ENCODE results near the gene SLC1A2. TPM values are rescaled to one million over a fixed set of nuclear protein-coding genes. Genes with fewer than 3 reads are reported as not detected.

The SLC1A2 gene
- total RNA-seq, 1 experiment from 2014 or later: 0.25 TPM

DNA sequence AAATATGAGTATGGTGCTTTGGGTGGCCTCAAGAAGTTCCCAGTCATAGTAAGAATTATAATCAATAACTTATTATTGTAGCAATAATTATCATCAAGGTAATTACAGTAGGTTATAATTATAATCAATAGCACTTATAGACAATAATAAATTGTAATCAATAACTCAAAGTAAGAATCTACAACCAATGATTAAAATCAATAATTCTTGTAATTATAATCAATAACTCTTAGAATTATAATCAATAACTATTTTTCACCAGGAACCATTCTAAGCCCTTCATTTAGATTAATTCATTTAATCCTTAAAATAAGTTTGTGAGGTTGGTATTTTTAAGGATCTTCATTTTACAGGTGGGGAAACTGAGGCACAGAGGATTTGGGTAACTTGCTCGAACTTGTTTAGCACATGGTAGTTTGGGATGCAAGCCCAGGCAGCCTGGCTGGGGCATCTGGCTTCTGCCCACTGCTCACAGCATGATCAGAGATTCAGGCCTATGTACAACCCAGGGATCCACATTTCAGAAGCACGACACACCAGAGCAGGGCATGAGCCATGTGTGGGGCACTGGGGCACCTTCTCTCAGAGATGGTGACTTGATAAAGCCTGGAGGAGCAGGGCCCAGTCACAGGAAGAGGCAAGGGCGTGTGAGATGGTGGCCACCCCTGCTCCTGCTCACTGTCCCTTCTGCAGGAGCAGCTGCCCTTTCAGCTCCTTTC, 46.6 kb downstream of the SLC1A2 start:
- ChIA-PET RAD21 (ENCODE audit: low non-redundant PET in 1 of 2, low total read pairs in 2 of 2, uncharacterized antibody in 2 of 2, unreplicated experiment in 2 of 2) (no interaction called here), POLR2A (no interaction called here), CTCF (no interaction called here)
- H3K27ac ChIP-seq (ENCODE audit: low read depth, low read length): no peak overlapping the region
- H3K36me3 ChIP-seq (ENCODE audit: control insufficient read depth in 1 of 2, insufficient read depth in 2 of 2, low read length in 2 of 2): no peaks in the 10 kb centered on the region
- H3K9ac ChIP-seq (ENCODE audit: low read length): no peak overlapping the region
- H3K9me3 ChIP-seq (ENCODE audit: control insufficient read depth in 1 of 2, insufficient read depth in 1 of 2, low read depth in 1 of 2, low read length in 2 of 2): no peaks in the 10 kb centered on the region
- no peak overlapping the region for H2AFZ ChIP-seq (ENCODE audit: low read depth, low read length, poor library complexity, severe bottlenecking)
- H3K27me3 ChIP-seq (ENCODE audit: insufficient read depth, low read length): no peaks in the 10 kb centered on the region
- H3K4me3 ChIP-seq (replicated peaks in 1 of 2; ENCODE audit: low read depth in 1 of 2, low read length in 2 of 2): no peak overlapping the region
- ATAC-seq (peak; percentile 44), DNase-seq (ENCODE audit: low read depth, low spot score) (no peak)
- BruUV-seq (replicated peaks): no TSS peak
- no peaks in the 10 kb centered on the region for H3K9me2 ChIP-seq (ENCODE audit: insufficient read depth)
- no peaks in the 10 kb centered on the region for H4K20me1 ChIP-seq (ENCODE audit: insufficient read depth)
- intact Hi-C loops (cut with micrococcal nuclease): no loop called here
- no peaks in the 10 kb centered on the region for H3K79me2 ChIP-seq (ENCODE audit: insufficient read depth, low read length)
- H3K4me2 ChIP-seq (ENCODE audit: low read length): peak overlapping the region; percentile 37
- TF ChIP-seq CBX3 (IDR thresholded peaks at IDR 0.05; ENCODE audit: low read depth) (no peak), EZH2phosphoT487 (IDR thresholded peaks at IDR 0.05; ENCODE audit: borderline replicate concordance) (no peak), JUND (IDR thresholded peaks at IDR 0.05) (no peak)
- H3K4me1 ChIP-seq (ENCODE audit: control insufficient read depth in 1 of 2, insufficient read depth in 2 of 2, low read length in 2 of 2): peaks cover 8 to 12% of the 10 kb centered on the region in 2 experiments; a peak in 3 of 4 replicates

DNA sequence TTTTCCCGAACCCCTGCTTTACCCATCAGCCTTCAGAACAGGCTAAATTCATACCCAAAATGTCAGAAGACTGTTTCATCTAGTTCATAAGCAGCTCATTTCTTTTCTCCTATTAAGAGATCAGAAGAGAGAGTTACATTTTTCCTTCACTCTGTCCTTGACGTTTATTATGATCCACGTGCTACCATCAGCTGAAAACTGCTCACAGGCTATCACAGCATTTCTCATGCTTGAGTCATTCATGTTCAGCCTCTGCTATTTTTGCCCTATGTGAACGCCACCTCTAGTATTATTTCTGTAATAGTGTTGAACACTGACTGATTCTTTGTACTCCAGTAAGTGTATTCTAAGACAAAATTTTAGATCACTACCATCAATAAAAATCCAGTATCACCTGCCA, 51.9 kb downstream of the SLC1A2 start:
- no peak for DNase-seq (ENCODE audit: low read depth, low spot score)
- ChIA-PET CTCF (no interaction called here), POLR2A (no interaction called here), RAD21 (ENCODE audit: low non-redundant PET in 1 of 2, low total read pairs in 2 of 2, uncharacterized antibody in 2 of 2, unreplicated experiment in 2 of 2) (no interaction called here)
- H3K4me3 ChIP-seq (replicated peaks in 1 of 2; ENCODE audit: low read depth in 1 of 2, low read length in 2 of 2): no peak overlapping the region
- intact Hi-C loops (cut with micrococcal nuclease): no loop called here
- H2AFZ ChIP-seq (ENCODE audit: low read depth, low read length, poor library complexity, severe bottlenecking): no peak overlapping the region
- no peak overlapping the region for H3K9ac ChIP-seq (ENCODE audit: low read length)
- H3K79me2 ChIP-seq (ENCODE audit: insufficient read depth, low read length): no peaks in the 10 kb centered on the region
- peaks cover 11 to 21% of the 10 kb centered on the region in 2 experiments for H3K4me1 ChIP-seq (ENCODE audit: control insufficient read depth in 1 of 2, insufficient read depth in 2 of 2, low read length in 2 of 2)
- H3K27ac ChIP-seq (ENCODE audit: low read depth, low read length): no peak overlapping the region
- H3K27me3 ChIP-seq (ENCODE audit: insufficient read depth, low read length): no peaks in the 10 kb centered on the region
- H3K9me3 ChIP-seq (ENCODE audit: control insufficient read depth in 1 of 2, insufficient read depth in 1 of 2, low read depth in 1 of 2, low read length in 2 of 2): no peaks in the 10 kb centered on the region
- BruUV-seq (replicated peaks): no TSS peak
- ATAC-seq: no peak
- H3K36me3 ChIP-seq (ENCODE audit: control insufficient read depth in 1 of 2, insufficient read depth in 2 of 2, low read length in 2 of 2): no peaks in the 10 kb centered on the region
- no peaks in the 10 kb centered on the region for H4K20me1 ChIP-seq (ENCODE audit: insufficient read depth)
- H3K4me2 ChIP-seq (ENCODE audit: low read length): no peak overlapping the region
- no peaks in the 10 kb centered on the region for H3K9me2 ChIP-seq (ENCODE audit: insufficient read depth)
- TF ChIP-seq FOSL1 (IDR thresholded peaks at IDR 0.05; ENCODE audit: low read depth) (no peak), EZH2 (IDR thresholded peaks at IDR 0.05) (no peak), ZNF274 (IDR thresholded peaks at IDR 0.05; ENCODE audit: low read depth, low read length) (no peak), POLR2A (IDR thresholded peaks at IDR 0.05; ENCODE audit: borderline replicate concordance, extremely low read depth, insufficient read depth, insufficient read length) (no peak), CBX3 (IDR thresholded peaks at IDR 0.05; ENCODE audit: low read depth) (no peak), ZFX (IDR thresholded peaks at IDR 0.05) (no peak), SIN3A (IDR thresholded peaks at IDR 0.05; ENCODE audit: low read depth) (no peak), SP1 (IDR thresholded peaks at IDR 0.05; ENCODE audit: low read depth) (no peak), JUND (IDR thresholded peaks at IDR 0.05) (no peak), CEBPB (IDR thresholded peaks at IDR 0.05; ENCODE audit: low read depth) (no peak), TCF7L2 (IDR thresholded peaks at IDR 0.05; ENCODE audit: borderline replicate concordance, extremely low read depth, insufficient read depth, insufficient read length) (no peak)
- TF ChIP-seq, protein P1, sequence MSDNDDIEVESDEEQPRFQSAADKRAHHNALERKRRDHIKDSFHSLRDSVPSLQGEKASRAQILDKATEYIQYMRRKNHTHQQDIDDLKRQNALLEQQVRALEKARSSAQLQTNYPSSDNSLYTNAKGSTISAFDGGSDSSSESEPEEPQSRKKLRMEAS (IDR thresholded peaks at IDR 0.05): no peak
- TF ChIP-seq, protein P2, sequence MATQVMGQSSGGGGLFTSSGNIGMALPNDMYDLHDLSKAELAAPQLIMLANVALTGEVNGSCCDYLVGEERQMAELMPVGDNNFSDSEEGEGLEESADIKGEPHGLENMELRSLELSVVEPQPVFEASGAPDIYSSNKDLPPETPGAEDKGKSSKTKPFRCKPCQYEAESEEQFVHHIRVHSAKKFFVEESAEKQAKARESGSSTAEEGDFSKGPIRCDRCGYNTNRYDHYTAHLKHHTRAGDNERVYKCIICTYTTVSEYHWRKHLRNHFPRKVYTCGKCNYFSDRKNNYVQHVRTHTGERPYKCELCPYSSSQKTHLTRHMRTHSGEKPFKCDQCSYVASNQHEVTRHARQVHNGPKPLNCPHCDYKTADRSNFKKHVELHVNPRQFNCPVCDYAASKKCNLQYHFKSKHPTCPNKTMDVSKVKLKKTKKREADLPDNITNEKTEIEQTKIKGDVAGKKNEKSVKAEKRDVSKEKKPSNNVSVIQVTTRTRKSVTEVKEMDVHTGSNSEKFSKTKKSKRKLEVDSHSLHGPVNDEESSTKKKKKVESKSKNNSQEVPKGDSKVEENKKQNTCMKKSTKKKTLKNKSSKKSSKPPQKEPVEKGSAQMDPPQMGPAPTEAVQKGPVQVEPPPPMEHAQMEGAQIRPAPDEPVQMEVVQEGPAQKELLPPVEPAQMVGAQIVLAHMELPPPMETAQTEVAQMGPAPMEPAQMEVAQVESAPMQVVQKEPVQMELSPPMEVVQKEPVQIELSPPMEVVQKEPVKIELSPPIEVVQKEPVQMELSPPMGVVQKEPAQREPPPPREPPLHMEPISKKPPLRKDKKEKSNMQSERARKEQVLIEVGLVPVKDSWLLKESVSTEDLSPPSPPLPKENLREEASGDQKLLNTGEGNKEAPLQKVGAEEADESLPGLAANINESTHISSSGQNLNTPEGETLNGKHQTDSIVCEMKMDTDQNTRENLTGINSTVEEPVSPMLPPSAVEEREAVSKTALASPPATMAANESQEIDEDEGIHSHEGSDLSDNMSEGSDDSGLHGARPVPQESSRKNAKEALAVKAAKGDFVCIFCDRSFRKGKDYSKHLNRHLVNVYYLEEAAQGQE (IDR thresholded peaks at IDR 0.05; ENCODE audit: low read depth): no peak
- TF ChIP-seq, protein P3, sequence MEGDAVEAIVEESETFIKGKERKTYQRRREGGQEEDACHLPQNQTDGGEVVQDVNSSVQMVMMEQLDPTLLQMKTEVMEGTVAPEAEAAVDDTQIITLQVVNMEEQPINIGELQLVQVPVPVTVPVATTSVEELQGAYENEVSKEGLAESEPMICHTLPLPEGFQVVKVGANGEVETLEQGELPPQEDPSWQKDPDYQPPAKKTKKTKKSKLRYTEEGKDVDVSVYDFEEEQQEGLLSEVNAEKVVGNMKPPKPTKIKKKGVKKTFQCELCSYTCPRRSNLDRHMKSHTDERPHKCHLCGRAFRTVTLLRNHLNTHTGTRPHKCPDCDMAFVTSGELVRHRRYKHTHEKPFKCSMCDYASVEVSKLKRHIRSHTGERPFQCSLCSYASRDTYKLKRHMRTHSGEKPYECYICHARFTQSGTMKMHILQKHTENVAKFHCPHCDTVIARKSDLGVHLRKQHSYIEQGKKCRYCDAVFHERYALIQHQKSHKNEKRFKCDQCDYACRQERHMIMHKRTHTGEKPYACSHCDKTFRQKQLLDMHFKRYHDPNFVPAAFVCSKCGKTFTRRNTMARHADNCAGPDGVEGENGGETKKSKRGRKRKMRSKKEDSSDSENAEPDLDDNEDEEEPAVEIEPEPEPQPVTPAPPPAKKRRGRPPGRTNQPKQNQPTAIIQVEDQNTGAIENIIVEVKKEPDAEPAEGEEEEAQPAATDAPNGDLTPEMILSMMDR (IDR thresholded peaks at IDR 0.05 in 2 of 3, conservative IDR thresholded peaks at IDR 0.05 in 1 of 3; ENCODE audit: borderline replicate concordance in 1 of 3, insufficient read depth in 1 of 3, low read depth in 2 of 3, low read length in 2 of 3): no peak
- TF ChIP-seq, protein P4, sequence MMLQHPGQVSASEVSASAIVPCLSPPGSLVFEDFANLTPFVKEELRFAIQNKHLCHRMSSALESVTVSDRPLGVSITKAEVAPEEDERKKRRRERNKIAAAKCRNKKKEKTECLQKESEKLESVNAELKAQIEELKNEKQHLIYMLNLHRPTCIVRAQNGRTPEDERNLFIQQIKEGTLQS (IDR thresholded peaks at IDR 0.05): no peak

Measured in HCT116 (cell line).